Liver (tissue), 2 donors: Measurements from ENCODE around the gene CCDC201.
"Not testable (repeated sequence)": the region's sequence is repeated elsewhere in the genome, so short reads cannot be mapped to it uniquely, and the experiment has no call there.

Experiments used
- JUND ChIP-seq, 2 donors: IDR thresholded peaks; 2 replicates each; pipeline ENCODE4 v1.6.1; 2016; ENCODE audit warnings: antibody characterized with exemption in 2 of 2
- TF ChIP-seq, protein P1 (sequence below): IDR thresholded peaks from 2 replicates; pipeline ENCODE4 v1.6.1; 2016; ENCODE audit warnings: antibody characterized with exemption
- donor health status: healthy.

DNA sequence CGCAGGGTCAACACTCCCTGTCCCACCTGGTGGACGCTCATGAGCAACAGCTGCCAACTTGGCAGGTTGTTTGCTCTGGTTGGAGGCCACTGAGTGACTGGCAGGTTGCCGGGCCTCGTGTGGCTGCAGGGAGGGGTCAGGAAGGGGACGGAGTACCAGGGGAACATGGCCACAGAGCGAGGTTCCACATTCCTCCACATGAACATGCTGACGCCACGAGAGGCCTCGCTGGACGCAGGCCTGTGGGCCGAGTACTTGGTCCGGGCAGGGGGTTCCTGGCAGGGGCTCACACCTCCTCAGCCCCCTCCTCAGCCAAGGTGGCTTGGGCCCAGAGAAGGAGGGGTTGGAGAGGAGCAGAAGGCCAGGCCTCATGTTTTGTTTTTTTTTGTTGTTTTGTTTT, 54.1 kb downstream of the CCDC201 start:
- TF ChIP-seq, protein P1, sequence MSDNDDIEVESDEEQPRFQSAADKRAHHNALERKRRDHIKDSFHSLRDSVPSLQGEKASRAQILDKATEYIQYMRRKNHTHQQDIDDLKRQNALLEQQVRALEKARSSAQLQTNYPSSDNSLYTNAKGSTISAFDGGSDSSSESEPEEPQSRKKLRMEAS: not testable (repeated sequence)
- not testable (repeated sequence) for TF ChIP-seq JUND (IDR thresholded peaks at IDR 0.05)
